Measurements from ENCODE around the gene CARD11.
A peak's percentile ranks its signal among the peaks of the same experiment; 100 is the strongest.

The CARD11 gene

DNA sequence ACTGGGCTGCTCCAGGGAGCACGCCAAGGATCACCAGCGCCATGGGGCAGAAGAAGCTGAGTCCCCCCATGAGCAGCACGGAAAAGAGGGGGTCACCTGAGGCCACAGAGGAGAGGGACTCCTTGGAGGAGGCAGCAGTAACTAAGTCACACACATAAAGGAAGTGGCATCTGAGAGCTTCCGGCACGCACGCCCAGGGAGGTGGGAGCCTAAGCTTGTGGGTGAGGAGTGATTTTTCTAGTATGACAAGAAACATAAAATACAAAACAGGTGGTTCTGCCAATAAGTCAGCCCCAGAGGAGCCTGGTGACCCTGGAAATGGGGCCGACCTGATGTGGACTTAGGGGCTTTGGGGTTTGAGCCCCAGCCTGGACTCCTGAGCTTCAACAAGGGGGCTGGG is 60.8 kb downstream of the CARD11 start:
- DNase-seq (ENCODE audit: low read depth in 3 of 3): peak in 2 of 3 donors; percentile 26 to 34

DNA sequence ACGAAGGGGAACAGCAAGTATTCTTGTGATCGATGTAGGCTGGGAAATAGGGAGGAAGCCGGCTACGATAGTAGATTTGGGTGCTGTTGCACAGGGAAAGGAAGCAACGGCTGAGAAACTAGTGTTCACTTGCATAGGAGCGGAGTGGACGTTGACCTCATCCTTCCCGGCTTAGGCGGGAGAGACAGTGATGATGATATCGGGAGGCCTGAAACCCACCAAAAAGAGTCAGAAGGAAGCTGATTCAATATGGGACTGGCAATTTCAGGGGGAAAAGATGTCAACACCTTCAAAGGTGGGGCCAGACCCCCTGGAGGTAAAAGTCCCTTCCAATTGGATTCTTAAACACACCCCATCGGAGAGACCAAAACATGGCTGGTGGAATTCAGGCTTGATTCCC is 61.3 kb downstream of the CARD11 start:
- DNase-seq (ENCODE audit: low read depth in 3 of 3): no peak

DNA sequence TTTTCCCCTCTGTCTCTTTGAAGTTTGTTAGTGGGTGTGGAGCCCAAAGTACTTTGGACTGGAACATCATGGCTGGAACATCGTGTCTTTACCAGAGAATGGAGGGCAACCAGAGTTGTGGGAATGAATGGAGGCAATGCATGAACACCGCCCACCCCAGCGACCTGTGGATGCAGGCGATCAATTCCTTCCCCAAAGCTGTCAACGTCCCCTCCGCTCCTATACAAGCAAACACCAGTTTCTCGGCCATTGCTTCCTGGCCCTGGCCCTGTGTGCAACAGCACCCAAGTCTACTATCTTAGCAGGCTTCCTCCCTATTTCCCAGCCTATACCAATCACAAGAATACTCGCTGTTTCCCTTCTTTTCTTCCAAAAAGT is 62.6 kb downstream of the CARD11 start:
- DNase-seq (ENCODE audit: low read depth in 3 of 3): no peak

DNA sequence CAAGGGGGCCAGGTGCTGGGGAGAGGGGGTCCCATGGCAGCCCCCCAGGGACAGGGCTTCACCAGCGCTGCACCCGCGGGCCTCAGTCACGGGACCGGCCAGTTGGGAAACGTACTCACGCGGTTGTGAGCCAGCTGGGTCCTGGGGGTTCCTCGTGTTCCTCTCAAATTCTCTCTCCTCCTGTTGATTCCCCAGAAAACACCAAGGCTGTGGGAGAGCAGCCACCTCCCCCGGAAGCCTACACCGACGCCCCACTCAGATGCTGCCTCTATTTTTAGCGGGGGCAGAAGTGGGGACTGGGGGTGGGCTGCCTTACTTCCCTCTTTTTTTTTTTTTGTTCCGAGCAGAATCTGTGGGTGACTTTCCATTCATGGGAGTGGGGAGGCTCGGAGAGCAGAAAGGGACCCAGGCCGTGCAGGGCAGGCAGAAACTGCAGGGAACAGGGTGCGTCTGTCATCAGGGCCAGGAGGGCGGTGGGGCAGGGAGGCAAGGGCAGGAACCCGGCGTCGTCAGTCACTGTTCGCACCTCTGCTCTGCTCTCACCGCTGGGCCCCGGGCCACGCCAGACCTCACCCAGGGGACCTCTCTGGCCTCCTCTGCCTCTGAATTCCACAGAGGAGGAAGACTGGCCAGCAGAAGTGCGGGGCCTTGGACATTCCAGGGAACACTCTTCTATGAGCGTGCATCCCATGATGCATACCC is 63.1 kb downstream of the CARD11 start:
- no peak for DNase-seq (ENCODE audit: low read depth in 3 of 3)

DNA sequence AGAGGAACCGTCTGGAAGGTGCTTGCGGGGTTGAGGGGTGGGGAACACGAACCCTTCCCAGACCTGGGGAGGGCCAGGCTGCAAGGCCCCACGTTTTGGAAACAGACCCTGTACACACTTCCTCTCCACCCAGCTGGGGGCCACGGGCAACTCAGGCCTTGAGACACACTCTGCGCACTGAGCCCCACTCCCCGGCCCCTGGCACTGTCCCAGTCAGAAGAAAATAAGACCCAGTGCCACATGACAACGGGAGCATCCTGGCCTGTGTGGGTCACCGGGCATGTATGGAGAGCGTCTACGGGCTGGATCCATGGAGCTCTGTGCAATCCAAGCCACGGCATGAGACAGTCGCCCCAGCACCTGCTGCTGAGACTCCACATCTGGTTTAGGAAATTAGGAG is 63.7 kb downstream of the CARD11 start:
- no peak for DNase-seq (ENCODE audit: low read depth in 3 of 3)

DNA sequence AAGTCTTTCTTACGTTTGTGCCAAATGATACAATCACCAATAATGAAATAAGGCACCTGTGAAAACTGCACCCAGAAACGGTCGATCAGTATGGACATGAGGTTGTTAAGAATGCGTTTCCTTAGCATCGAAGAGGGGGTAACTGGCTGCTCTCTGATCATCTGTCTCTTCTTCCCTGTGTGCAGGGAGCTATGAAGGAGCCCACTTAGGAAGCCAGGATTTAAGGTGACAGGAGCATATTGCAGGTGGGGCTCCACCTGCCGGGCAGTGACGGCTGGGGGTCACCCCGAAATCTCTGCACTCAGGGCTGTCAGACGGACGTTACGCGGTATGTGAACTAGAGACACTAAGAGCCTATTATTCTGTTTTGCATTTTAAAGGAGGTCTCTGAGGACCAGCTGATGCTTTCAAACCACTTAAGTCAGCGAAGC is 64.5 kb downstream of the CARD11 start:
- no peak for DNase-seq (ENCODE audit: low read depth in 3 of 3)

DNA sequence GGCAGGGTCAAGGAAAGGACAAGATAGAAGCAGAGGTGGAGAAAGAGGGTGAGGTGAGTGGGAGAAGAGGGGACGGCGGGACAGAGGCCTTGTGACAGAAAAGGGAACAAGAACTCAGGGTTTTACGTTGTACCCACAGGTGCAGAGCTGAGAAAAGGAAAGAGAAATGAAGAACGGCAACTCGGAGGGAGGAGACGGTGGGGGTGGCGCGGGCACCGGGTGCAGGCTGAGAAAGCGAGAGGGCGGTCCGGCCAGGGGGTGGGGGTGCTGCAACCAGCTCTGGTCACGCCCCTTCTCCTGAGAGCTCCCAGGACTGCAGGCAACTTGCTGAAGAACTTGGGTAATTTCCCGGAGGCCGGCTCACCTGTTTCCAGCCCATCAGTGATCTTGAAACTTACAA is 65.3 kb downstream of the CARD11 start:
- peak; percentile 74 to 90 (median 87) for DNase-seq (ENCODE audit: low read depth in 3 of 3)

DNA sequence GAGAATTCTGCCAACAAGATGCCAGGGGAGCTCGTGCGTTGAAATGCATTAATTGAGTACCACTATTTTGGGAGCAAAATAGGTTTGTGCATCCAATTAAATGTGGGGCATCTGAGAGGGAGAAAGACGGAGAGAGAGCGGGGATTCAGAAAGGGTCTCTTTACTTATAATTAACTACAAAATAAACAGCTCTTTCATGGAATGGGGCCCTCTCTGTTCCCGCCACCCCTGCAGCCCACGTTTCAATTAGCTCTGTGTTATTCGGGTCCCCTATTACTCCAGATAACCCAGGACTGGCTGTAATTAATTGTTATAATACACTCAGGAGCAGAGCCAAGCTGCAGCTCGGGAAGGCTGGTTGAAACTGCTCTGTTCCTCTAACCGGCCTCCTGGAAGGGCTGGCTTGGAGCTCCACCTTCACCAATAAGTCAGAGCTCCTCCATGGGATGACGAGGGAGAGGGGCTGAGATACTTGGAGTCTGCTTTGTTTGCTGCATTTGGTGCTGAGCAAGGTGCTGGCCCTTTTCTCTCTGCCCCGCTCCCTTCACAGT is 67.8 kb downstream of the CARD11 start:
- DNase-seq (ENCODE audit: low read depth in 3 of 3): no peak

DNA sequence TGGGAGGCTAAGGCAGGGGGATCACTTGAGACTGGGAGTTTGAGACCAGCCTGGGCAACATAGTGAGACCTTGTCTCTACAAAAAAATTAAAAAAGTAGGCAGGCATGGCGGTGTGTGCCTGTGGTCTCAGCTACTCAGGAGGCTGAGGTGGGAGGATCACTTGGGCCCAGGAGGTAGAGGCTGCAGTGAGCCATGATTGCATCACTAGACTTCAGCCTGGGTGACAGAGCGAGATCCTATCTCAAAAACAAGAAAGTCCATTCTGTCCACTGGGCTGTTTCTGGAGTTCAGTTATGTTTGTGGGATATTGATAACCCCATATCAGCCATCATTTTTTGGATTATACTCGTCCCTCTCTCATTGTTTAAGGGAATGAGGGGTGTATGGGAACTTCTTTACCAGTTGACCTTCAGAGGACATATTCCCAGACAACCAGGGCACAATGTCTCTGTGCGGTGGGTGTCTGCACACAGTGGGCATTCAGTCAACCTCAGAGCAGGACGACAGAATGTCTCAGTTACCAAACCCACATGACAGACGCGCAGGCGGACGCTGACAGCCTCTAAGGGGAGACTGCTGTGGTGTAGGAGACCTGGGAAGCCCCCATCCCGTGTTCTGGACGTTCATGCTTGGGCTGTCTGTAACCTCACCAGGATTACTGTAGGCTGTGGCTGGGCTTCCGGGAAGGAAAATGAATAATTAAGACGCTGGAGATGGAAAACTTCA is 69.4 kb downstream of the CARD11 start:
- no peak for DNase-seq (ENCODE audit: low read depth in 3 of 3)

DNA sequence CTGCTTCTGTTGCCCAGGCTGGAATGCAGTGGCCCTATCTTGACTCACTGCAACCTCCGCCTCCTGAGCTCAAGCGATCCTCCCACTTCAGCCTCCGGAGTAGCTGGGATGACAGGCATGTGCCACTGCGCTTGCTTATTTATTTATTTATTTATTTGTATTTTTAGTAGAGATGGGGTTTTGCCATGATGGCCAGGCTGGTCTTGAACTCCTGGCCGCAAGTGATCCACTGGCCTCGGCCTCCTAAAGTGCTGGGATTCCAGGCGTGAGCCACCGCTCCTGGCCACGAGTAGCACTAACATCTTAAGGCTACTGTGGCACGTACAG is 70.9 kb downstream of the CARD11 start:
- no peak for DNase-seq (ENCODE audit: low read depth in 3 of 3)

DNA sequence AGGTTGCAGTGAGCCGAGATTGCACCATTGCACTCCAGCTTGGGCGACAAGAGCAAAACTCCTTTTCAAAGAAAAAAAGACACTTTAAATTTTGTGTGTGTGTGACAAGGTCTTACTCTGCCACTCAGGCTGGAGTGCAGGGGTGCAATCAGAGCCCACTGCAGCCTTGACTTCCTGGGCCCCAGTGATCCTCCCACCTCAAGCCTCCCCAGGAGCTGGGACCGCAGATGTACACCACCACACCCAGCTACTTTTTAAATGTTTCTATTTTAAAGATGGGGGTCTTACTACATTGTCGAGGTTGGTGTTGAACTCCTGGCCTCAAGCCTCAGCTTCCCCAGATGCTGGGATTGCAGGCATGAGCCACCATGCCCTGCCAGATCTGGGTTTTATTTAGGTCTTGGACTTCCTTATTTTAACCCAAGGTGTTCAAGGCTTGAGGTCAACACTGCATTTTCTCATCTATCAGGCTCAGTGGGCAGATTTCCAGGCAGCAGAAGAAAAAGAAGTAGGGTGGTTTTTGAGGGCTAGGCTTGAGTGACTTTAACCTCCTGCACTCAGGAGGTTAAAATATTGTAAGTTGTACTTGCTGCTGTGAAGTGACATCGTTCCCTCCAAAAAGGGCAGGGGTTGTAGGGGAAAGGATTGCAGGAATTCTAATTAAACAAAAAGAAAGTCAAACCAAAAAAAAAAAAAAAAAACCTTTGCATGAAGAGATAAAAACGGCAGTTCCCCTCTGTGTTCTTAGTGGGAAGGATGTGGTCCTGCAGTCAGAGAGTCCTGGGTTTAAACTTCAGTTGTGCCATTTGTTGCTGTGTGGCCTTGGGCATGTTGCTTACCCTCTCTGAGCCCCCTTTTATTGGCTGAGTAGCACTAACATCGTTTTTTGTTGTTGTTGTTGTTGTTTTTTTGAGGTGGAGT is 71.5 kb downstream of the CARD11 start:
- no peak for DNase-seq (ENCODE audit: low read depth in 3 of 3)

DNA sequence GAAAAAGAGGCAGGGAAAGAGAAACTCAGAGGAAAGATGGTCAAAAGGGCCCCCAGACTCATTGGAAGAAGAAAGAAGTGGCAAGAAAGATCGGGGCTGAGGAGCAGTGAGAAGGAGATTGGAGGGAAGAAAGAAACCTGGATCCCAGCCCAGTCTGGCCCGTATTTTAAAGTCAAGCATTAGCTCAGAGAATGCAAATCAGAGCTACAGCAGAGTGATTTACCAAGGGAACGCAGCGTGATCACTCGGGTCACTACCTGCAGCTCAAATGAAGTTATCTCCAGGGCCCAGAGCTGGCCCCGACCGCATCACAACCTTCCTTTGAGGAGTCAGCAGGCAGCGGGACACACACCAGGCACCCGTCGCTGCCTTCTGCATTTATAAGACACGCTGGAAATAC is 72.8 kb downstream of the CARD11 start:
- DNase-seq (ENCODE audit: low read depth in 3 of 3): no peak

DNA sequence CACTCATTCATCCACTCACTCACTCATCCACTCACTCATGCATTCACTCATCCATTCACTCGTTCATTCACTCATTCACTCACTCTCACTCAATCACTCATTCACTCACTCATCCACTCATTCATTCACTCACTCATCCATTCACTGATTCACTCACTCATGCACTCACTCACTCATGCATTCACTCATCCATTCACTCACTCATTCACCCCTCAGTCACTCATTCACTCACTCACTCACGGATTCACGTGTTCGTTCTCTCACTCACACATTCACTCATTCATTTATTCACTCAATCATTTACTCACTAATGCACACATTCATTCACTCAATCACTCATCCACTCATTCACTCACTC is 73.4 kb downstream of the CARD11 start:
- no peak for DNase-seq (ENCODE audit: low read depth in 3 of 3)

DNA sequence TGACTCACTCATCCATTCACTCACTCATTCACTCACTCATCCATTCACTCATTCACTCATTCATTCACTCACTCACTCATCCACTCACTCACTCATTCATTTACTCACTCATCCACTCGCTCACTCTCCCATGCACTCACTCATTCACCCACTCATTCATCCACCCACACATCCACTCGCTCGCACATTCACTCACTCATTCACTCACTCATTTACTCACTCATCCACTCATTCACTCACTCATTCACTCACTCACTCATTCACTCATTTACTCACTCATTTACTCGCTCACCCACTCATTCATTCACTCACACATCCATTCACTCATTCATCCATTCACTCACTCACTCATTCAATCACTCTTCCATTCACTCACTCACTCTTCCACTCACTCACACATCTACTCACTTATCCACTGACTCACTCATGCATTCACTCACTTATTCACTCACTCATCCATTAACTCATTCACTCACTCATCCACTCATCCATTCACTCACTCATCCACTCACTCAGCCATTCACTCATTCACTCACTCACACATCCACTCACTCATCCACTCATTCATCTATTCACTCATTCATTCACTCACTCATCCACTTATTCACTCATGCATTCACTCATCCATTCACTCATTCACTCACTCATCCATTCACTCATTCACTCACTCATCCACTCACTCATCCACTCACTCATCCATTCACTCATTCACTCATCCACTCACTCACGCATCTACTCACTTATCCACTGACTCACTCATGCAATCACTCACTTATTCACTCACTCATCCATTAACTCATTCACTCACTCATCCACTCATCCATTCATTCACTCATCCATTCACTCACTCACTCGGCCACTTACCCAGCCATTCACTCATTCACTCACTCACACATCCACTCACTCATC is 74.0 kb downstream of the CARD11 start:
- DNase-seq (ENCODE audit: low read depth in 3 of 3): no peak

DNA sequence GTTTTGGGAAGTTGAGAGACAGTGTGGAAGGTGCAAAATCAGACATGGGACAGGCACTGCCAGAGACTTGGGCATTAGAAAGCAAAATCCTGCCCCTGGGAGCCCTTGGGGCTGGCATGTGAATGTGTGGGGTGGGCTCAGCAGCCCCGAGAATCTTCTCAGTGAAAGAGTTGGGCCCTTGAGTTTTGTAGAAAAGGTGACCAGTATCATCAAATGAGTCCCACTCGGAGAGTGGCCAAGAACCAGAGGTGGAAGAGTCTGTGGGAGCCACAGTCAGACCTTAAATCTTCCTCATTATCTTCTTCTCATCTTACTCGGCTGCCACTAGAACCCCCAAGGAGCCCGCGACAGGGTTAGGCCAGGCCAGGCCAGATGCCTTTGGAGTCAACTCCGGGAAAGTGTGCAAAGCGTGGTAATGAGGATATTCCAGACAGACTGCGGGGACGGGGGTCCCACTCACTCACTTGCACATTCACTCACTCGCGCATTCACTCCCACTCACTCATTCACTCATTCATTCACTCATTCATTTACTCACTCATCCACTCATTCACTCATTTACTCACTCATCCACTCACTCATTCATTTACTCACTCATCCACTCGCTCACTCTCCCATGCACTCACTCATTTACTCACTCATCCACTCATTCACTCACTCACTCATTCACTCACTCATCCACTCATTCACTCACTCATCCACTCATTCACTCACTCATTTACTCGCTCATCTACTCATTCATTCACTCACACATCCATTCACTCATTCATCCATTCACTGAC is 74.9 kb downstream of the CARD11 start:
- no peak for DNase-seq (ENCODE audit: low read depth in 3 of 3)

DNA sequence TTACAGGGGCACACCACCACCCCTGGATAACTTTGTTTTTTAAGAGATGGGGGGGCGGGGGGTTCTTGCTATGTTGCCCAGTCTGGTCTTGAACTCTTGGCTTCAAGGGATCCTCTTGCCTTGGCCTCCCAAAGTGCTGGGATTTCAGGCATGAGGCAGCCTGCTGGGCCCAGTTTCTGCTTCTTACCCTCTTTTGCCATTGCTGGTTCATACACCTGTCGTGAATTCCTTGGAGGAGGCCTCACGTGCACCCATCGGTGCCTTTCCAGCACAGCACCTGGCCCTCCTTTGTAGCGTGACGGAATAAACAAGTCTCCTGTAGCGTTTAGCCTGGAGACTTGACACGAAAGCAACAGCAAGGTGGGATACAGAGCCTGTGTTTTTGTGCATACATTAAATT is 75.5 kb downstream of the CARD11 start:
- no peak for DNase-seq (ENCODE audit: low read depth in 3 of 3)

DNA sequence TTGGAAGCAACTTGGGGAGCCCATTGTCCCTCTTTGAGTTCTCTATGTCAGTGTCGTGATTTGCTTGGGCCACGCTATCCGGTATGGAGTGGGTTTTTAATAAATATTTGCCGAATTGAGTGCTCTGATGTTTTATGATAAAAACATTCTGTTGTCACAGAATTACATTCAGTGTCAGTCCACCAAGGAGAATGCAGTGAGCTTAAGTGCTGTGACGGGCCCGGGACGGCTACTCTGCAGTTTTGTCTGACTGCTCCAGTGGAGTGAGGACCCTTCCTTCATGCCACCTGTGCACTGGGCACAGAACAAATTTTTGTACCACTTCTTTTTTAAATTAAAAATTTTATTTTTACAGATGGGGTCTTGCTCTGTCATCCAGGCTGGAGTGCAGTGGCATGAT is 76.0 kb downstream of the CARD11 start:
- DNase-seq (ENCODE audit: low read depth in 3 of 3): no peak

DNA sequence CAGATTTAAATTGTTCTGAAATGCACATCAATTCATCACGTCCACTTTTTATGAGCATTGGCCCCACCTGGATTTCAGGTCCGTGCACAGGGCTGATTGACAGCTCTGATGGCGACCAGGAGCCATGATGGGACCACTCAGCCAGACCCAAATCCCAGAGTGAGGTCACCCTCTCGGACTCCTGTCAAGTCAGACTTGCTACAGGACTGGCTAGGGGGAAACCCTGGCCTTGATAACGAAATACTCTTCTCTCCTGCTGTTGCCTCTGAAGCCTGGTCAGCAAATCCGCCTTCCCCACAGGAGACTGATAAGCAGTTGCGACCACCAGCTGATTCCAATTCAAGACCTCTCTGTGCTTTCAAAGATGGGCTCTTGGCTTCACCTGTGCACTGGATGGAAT is 76.4 kb downstream of the CARD11 start:
- no peak for DNase-seq (ENCODE audit: low read depth in 3 of 3)

DNA sequence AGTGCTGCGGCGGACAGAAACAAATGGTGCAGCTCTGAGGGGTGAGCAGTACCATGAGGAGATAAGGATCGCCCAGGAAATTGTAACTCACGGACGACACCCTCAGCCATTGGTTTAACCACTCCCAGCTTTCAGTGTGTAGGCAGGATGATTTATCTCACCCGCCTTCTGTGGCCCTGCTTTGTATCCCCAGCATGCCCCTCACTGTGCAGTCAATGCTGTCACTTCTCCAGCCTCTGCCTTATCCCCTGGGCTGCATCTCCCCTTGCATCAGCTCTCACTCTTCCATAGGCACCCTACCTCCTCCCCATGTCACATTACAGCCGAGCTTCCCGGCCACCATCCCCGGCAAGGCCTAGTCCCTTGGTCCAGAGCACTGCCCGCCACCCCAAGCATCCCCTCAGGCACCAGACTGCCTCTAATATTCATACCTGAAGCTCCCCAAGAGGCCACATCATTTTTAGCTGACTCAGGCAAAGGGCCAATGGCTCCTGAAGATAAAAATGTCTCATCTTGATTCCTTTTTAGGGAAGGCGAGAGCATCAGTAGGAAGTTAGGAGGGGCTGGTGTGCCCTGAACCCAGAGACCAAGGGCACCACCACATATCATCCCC is 77.1 kb downstream of the CARD11 start:
- no peak for DNase-seq (ENCODE audit: low read depth in 3 of 3)

DNA sequence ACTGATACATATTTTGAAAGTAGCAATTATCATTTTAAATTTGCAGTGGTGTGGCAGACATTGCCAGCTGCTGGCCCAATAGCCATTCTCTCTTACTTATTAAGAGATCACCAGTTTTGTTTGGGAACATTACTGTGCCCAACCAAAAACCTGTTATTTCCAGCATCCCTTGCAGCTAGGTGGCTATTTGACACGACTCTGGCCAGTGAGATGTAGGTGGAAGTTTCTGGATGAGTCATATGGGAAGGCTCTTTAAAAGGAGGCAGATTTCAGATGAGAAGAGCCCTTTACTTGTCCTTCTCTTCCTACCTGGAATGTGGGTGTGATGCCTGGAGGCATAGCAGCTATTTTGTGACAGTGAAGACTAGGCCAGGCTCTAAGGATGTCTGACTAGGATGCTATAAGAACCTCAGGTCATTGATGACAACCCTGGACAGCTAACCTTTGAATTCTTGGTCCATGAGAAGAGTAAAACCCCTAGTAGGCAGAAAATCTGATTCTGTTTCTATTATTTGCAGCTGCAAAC is 77.9 kb downstream of the CARD11 start:
- DNase-seq (ENCODE audit: low read depth in 3 of 3): no peak
